Measurements from ENCODE around the gene MYO10. TPM values are rescaled to one million over a fixed set of nuclear protein-coding genes. Genes with fewer than 3 reads are reported as not detected.
"Not testable (repeated sequence)": the region's sequence is repeated elsewhere in the genome, so short reads cannot be mapped to it uniquely, and the experiment has no call there.

Gene MYO10
- total RNA-seq, 1 donor from 2014 or later, result 4.6 TPM

DNA sequence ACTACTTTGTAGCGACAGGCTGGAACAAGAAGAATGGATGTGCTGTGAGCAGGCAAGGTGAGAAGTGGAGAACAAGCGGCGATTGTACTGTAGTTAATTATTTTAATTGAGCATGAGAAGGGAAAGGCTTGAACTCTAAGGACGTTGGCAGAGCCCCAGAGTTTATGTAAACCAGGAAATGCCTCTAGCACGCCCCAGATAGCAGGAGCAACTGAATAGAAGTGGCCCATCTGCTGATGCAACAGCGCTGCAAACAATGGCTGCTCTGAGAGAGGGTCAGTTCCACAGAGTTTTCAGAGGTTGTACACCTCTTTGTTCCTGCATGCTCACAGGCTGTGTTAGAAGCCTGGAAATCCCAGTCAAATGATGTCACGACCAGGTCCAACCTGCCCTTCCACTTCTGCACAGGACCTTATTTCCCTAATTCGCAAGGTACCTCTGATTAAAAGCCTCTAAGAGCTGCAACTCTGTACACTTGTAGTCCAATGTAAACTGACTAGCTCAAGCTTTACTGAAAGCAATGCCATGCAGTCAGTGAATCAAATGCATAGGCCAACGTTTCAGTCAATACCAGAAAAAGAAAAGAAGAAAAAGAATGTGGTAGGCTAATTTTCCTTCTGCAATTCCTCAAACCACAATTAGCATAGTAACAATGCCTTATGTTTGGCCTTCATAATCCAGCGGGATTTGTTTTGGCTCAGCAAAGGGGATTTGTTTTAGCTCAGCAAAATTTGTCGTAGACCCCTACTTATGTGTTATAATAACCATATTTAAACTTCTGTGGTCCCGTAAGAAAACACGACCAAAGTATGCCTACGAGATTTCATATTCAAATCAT lies 199.7 kb downstream of the MYO10 start:
- intact Hi-C loops (cut with DNase I), result no loop called here
- DNase-seq (ENCODE audit: low spot score), result no peak

DNA sequence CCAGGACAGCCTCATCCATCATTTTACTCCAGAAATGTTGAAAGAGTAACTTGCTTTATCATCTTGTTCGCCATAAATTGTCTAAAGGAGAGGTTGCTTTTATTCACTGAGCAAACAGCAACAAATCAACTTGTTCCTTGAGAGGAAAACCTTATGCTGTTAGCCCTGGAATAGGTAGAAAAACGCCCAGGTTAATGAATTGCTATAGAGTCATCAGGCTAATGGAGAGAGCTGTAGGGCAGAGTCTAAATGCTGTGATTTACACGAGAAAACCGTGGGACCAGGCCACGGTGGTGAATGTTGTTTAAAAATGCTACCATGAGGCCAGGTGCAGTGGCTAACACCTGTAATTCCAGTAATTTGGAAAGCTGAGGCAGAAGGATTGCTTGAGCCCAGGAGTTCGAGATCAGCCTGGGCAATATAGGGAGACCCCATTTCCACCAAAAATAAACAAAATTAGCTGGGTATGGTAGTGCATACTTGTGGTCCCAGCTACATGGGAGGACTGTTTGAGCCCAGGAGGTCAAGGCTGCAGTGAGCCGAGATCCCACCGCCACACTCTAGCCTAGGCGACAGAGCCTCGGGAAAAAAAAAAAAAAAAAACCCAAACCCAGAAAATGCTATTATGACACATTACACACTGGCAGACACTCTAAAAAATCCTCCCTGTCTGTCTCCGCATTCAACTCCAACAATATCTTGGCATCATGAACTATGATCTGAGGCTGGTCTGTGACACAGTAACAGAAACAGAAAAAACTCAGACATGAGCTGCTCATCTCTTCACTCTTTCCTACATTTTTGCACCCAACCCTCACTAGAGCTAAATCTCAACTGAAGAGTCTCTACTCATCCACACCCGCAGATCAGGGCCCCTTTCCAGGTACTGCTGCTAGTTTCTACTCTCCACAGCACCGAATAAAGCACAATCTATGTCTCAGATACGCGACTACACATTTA lies 200.7 kb downstream of the MYO10 start:
- intact Hi-C loops (cut with DNase I), result no loop called here
- no peak for DNase-seq (ENCODE audit: low spot score)

DNA sequence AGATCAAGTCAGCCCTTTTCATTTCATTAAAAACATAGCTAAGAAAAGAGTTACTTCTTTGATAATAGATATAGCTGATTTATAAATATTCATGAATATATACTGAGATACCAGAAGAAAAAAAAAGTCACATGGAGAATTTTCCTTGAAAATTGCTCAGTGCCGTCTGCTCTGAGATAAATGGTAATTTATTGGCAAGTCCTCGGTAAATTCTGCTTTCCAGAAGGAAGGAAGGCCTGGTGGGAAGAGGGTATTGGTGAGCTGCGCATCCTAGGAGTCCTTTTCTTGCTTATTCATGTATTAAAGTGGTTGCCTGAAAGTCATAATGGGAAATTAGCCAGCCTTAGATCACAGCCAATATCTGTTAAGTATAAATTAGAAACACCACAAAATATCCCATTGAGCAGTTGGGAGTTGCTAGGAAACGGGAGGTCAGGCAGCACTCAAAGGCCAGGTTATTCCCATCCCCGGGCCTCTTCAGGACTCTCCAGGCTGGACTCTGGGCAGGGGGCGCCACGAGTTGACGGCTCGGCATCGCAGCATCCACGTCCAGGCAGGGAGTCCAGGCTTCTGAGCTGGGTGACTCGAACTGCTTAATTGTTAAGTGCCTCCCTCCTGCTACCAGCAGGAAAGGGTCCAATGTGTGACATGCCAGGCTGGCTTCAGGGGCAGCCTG lies 202.6 kb downstream of the MYO10 start:
- intact Hi-C loops (cut with DNase I), result no loop called here

GRCh38 chr5:16732356-16732755 lies 203.7 kb downstream of the MYO10 start:
- intact Hi-C loops (cut with DNase I), result no loop called here
- no peak for DNase-seq (ENCODE audit: low spot score)

More for the DNA sequence above, 202.6 kb downstream of the MYO10 start:
- no peak for DNase-seq (ENCODE audit: low spot score)

DNA sequence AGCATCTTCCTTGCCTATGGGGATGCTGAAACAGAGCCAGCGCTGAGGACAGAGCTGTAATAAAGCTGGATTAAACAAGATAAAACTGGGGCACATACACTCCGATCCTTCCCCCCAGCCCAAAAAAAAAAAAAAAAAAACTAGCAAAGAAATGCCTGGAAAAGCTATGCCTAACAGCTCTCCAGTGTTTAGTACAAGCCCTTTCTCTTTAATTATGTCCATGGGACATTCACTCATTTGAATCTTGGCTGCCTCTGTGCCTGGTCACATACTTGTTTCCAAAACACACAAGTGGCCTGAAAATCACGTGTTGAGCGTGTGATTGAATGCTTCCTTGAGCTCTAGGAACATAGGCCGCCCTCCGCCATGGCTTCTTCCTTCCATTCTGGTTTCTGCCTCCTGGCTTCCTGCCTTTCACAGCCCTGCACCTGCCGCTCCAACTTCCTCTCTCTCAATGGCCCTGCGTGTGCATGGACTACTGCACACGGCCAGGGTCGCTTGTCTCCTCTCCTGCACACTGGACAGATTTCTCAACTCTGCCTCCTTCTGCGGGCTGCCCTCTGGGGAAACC lies 208.2 kb downstream of the MYO10 start:
- DNase-seq (ENCODE audit: low spot score), result no peak
- intact Hi-C loops (cut with DNase I), result no loop called here

- DNase-seq (ENCODE audit: low spot score), result no peak
- intact Hi-C loops (cut with DNase I), result no loop called here
These were observed 209.5 kb downstream of the MYO10 start for GRCh38 chr5:16726538-16726946.

DNA sequence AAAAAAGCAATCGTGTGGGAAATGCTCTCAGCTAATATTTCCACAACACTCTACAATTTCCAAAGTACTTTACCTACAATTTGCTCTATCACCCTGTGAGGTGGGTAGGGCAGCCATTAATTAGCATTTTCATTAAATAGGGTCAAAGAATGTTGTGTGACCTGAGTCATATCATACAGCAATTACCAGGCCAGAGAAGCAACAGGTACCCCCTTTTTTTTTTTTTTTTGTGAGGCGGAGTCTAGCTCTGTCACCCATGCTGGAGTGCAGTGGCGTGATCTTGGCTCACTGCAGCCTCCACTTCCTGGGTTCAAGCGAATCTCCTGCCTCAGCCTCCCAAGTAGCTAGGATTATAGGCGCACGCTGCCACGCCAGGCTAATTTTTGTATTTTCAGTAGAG lies 210.5 kb downstream of the MYO10 start:
- DNase-seq (ENCODE audit: low spot score), result no peak
- intact Hi-C loops (cut with DNase I), result no loop called here

GRCh38 chr5:16723821-16724220 lies 212.3 kb downstream of the MYO10 start:
- no peak for DNase-seq (ENCODE audit: low spot score)
- intact Hi-C loops (cut with DNase I), result no loop called here

- no peak for DNase-seq (ENCODE audit: low spot score)
- intact Hi-C loops (cut with DNase I), result no loop called here
These were observed 214.0 kb downstream of the MYO10 start for GRCh38 chr5:16722097-16722495.

GRCh38 chr5:16721151-16722096 lies 214.7 kb downstream of the MYO10 start:
- DNase-seq (ENCODE audit: low spot score), result no peak
- intact Hi-C loops (cut with DNase I), result no loop called here

- intact Hi-C loops (cut with DNase I); DNase-seq (ENCODE audit: low spot score): not testable (repeated sequence)
These were observed 218.1 kb downstream of the MYO10 start for GRCh38 chr5:16718036-16718435.

GRCh38 chr5:16713386-16713928 lies 222.6 kb downstream of the MYO10 start:
- intact Hi-C loops (cut with DNase I), result no loop called here
- DNase-seq (ENCODE audit: low spot score), result no peak

GRCh38 chr5:16712620-16713019 lies 223.5 kb downstream of the MYO10 start:
- no peak for DNase-seq (ENCODE audit: low spot score)
- intact Hi-C loops (cut with DNase I), result no loop called here

DNA sequence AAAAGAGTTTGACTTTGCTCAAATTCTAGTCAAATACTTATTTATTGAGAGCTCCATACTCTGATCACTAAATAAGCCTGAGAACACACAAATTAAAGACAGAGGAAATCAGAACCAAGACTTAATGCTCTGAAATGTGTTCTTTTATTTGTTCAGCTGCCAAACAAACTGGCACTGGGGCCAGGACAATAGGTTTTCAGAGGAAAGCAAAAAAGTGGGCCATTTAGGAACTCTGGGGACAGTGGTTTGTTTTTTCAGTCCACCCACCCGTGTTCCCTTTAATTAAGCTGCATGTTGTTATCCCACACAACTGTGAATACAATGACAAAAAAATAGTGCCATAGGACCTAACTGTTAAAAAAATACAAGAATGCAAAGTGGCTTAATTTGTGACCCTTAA lies 223.9 kb downstream of the MYO10 start:
- intact Hi-C loops (cut with DNase I), result no loop called here
- no peak for DNase-seq (ENCODE audit: low spot score)

GRCh38 chr5:16709691-16710433 lies 226.2 kb downstream of the MYO10 start:
- intact Hi-C loops (cut with DNase I), result no loop called here
- DNase-seq (ENCODE audit: low spot score), result no peak

DNA sequence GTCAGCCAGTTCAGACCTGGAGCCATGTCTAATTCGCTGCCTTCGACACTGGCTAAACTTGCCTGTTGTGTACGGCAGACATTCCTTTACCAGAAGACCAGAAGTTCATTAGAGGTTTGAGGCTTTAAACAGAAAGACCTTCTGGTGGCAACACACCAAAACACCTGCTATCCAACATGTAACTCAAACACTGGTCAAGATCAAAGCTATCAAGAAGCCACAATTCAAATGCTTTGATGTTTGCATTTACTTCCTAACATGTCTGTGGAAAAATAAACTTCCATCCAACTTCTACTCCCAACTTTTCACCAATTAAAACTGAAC lies 228.3 kb downstream of the MYO10 start:
- no peak for DNase-seq (ENCODE audit: low spot score)
- intact Hi-C loops (cut with DNase I), result no loop called here

DNA sequence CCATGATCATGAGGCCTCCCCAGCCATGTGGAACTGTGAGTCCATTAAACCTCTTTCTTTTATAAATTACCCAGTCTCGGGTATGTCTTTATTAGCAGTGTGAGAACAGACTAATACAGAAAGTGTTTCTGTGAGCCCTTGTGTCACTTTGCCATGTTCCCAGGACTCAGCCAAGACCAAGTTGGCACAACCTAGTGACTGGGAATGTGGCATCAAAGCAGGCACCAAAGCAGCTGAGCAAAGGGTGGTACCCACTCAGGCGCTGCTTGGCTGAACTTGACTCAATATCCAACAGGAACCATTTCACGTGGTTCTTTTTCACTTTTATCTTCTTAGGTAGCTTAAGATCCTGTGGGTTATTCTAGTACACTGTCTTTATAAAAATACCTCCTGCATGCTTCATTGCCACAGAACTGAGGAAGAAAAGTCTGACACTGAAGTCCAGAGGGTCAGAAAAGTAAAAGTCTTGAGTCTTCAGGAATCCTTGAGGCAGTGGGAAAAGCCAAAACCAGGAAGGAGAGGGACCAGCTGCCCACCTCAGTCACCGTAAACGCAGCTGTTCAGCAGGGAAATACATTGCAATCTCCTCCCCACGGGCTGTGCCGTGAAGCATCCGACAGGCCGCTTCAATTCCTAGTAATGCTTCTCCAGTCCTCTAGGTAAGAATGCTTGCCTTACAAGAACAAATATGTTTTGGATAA lies 228.8 kb downstream of the MYO10 start:
- intact Hi-C loops (cut with DNase I), result no loop called here
- no peak for DNase-seq (ENCODE audit: low spot score)

Data from cardiac septum (tissue), 1 donor.